Uterus (tissue), 4 donors: ENCODE results near the gene DLG1. TPM values are rescaled to one million over a fixed set of nuclear protein-coding genes. Genes with fewer than 3 reads are reported as not detected.
"Not testable (repeated sequence)": the region's sequence is repeated elsewhere in the genome, so short reads cannot be mapped to it uniquely, and the experiment has no call there.

Experiments used
- DNase-seq, 2 donors: peaks; one replicate each; pipeline ENCODE4 v3.0.0-alpha.2; 2019 to 2020
- H3K27ac ChIP-seq, 2 donors: fragments of 200-600 bp; sonication (generic); 1 replicate in 1 of 2; 2 replicates in 1 of 2; pipeline ENCODE4 v1.5.1; 2016 to 2018
- H3K27me3 ChIP-seq, 2 donors: fragments of 200-600 bp; sonication (generic); one replicate each; pipeline ENCODE4 v1.5.1; 2018 to 2019; ENCODE audit warnings: control low read depth in 1 of 2
- H3K36me3 ChIP-seq, 2 donors: fragments of 200-600 bp; sonication (generic); one replicate each; pipeline ENCODE4 v1.5.1; 2019; ENCODE audit warnings: control low read depth in 1 of 2
- H3K4me1 ChIP-seq, 2 donors: fragments of 200-600 bp; sonication (generic); one replicate each; pipeline ENCODE4 v1.5.1; 2018 to 2019; ENCODE audit warnings: control low read depth in 1 of 2
- H3K4me3 ChIP-seq, 2 donors: fragments of 200-600 bp; sonication (generic); 1 replicate in 1 of 2; 2 replicates in 1 of 2; pipeline ENCODE4 v1.5.1; 2018 to 2019; ENCODE audit warnings: mild to moderate bottlenecking in 1 of 2
- H3K9me3 ChIP-seq, 2 donors: fragments of 200-600 bp; sonication (generic); one replicate each; pipeline ENCODE4 v1.5.1; 2019; ENCODE audit warnings: control low read depth in 1 of 2
- POLR2A ChIP-seq, 2 donors: fragments of 450-650 bp; IDR thresholded peaks; one replicate each; pipeline ENCODE4 v1.6.1; 2016; ENCODE audit warnings: antibody characterized with exemption in 2 of 2, mild to moderate bottlenecking in 1 of 2, moderate library complexity in 1 of 2
- intact Hi-C: fragments of 100-400 bp; cut with DNase I; formaldehyde crosslinking; loops from one replicate; pipeline ENCODE4 v1.15.1; 2023; ENCODE audit warnings: low total_unique reads
- total RNA-seq, 4 donors: library from RNA; depleted of rRNA in 3 of 4; stranded (reverse); fragments of >200 nt in 3 of 4; gene quantifications; one replicate each; pipeline versions ENCODE4 v1.1.0 to v1.2.4, GENCODE V29; 2014 to 2023
- TF ChIP-seq, protein P1 (sequence below), 4 experiments: fragments of 200-600 bp in 2 of 4; fragments of 450-650 bp in 2 of 4; sonication (generic) in 2 of 4; IDR thresholded peaks; one replicate each; pipeline ENCODE4 v1.5.1; 2016 to 2019; ENCODE audit warnings: antibody characterized with exemption in 4 of 4, mild to moderate bottlenecking in 2 of 4, moderate library complexity in 1 of 4
- donor health status: DM: yes; HTN: yes; CAD: no.

The DLG1 gene
- total RNA-seq, 4 donors from 2014 or later: 24.1 to 139 (median 82.9) TPM

DNA sequence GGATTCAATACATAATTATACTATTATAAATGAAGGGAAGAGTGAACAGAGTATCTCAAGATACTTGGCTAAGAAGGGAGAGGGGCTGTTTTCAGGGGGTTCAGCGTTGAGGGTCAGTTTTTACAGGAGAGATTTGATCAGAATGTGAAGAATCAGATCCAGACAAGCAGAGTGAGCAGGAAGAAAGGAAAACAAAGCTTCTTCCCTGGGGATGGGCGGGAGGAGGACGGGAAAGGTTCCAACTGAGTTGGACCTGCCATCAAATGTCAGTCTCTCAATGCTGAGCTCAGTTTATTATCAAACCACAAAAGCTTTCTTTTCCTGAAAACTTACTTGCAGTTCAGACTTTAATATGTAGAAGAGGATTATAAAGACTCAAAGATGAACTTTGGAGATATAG lies 262.8 kb downstream of the DLG1 start:
- no peaks in the 10 kb centered on the region for H3K36me3 ChIP-seq
- H3K27me3 ChIP-seq: no peaks in the 10 kb centered on the region
- H3K4me1 ChIP-seq: peaks cover 0 to 6% of the 10 kb centered on the region in 2 donors
- TF ChIP-seq POLR2A (IDR thresholded peaks at IDR 0.05): no peak
- TF ChIP-seq, protein P1, sequence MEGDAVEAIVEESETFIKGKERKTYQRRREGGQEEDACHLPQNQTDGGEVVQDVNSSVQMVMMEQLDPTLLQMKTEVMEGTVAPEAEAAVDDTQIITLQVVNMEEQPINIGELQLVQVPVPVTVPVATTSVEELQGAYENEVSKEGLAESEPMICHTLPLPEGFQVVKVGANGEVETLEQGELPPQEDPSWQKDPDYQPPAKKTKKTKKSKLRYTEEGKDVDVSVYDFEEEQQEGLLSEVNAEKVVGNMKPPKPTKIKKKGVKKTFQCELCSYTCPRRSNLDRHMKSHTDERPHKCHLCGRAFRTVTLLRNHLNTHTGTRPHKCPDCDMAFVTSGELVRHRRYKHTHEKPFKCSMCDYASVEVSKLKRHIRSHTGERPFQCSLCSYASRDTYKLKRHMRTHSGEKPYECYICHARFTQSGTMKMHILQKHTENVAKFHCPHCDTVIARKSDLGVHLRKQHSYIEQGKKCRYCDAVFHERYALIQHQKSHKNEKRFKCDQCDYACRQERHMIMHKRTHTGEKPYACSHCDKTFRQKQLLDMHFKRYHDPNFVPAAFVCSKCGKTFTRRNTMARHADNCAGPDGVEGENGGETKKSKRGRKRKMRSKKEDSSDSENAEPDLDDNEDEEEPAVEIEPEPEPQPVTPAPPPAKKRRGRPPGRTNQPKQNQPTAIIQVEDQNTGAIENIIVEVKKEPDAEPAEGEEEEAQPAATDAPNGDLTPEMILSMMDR (IDR thresholded peaks at IDR 0.05): no peak
- intact Hi-C loops: no loop called here
- H3K27ac ChIP-seq: no peak overlapping the region
- DNase-seq: no peak
- H3K4me3 ChIP-seq: no peak overlapping the region
- no peaks in the 10 kb centered on the region for H3K9me3 ChIP-seq

GRCh38 chr3:197034778-197035177 lies 263.6 kb downstream of the DLG1 start:
- H3K36me3 ChIP-seq, H3K27ac ChIP-seq, H3K9me3 ChIP-seq, DNase-seq, H3K4me3 ChIP-seq, H3K4me1 ChIP-seq, H3K27me3 ChIP-seq, intact Hi-C loops: not testable (repeated sequence)

GRCh38 chr3:197033764-197034163 lies 264.6 kb downstream of the DLG1 start:
- DNase-seq, H3K36me3 ChIP-seq, H3K27ac ChIP-seq, H3K27me3 ChIP-seq, H3K9me3 ChIP-seq, intact Hi-C loops, H3K4me3 ChIP-seq, H3K4me1 ChIP-seq: not testable (repeated sequence)

DNA sequence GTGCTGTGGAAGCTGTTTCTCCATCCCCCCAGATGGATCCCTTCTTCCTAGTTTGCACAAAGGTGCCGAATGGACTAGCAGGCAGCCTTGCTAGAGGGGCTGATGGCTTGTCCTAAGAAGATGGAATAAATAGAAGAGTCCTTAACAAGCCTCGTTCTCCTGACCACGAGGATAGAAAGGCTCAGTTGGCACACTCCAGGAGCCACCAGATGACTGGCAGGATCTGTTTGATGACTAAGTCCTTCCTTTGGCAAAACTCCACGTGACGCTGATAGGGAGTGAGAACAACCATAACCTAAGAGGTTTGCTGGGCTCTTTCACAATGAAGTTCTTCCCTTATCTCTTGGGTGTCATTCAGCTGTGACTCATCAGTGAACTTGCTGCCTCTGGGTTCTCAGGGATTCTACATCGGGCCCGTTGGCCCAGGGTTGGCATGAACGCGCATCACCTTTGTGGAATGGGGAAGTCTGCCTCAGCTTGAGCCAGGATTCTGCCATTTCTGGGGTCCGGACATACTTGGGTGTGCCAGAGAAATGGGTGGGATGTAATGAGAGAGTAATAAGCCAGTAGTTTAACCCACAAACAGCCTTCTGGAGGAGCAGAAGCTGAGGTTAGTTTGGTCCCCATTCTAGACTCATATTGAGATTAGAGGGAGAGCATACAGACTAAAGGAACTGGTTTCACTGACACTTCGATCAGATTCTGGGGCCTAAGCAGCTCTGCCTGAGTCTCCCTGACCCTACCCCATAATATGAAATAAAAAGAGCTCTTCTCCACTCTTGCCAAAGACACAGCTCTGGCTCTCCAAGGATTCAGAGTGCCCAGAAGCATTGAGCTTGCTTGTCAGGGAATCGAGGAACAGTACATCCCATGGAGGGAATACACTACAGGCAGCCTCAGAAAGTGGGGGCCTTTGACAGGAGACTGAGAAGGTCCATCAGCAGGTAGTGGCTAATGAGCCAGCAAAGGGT lies 266.8 kb downstream of the DLG1 start:
- Histone ChIP-seq H3K27ac (peak overlapping the region; percentile 81 to 90), H3K27me3 (no peaks in the 10 kb centered on the region), H3K4me3 (no peak overlapping the region), H3K9me3 (no peaks in the 10 kb centered on the region), H3K4me1 (peaks cover 0 to 6% of the 10 kb centered on the region in 2 donors), H3K36me3 (no peaks in the 10 kb centered on the region)
- DNase-seq: peak; percentile 86 to 97
- TF ChIP-seq, protein P1 (IDR thresholded peaks at IDR 0.05): no peak
- TF ChIP-seq POLR2A (IDR thresholded peaks at IDR 0.05): no peak
- intact Hi-C loops: no loop called here

DNA sequence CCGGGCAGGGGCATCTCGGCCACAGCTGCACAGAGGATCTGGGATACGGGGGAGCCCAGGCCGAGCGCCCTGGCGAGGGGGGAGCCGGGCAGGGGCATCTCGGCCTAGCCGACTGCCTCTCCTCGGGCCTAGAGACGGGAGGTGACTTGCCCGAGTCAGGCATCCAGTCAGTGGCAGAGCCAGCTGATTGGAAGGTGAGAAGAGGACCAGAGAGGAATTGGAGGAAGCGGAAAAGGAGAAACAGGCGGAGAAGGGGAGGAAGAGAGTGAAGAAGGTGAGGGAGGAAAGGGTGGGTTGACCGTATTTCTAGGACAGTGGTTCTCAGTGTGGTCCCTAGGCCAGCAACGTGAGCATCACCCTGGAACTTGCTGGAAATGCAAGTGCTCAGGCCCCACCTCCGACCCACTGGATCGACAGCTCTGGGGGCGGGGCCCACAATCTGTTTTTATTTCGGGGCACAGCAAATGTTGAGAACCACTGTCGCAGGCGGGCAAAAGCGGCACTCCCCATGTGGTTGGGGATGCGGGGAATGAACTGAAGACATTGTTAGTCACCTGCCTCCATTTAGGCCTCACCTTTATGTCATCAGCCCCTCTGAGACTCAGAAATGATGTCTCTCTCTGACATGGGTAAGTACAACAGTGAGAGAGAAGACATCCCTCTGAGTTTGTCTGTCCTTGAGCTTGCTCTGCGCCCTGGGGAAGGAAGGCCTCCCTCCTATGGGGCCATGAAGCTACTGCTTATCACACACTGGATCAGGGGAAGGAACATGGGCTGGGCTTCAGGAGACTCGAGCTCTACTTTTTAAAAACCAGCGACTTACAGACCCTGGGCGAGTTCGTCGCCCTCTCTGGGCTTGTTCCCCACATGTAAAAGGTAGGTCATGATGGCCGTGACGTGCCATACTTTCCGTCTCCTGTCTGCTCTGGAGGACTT lies 267.8 kb downstream of the DLG1 start:
- H3K4me1 ChIP-seq: peaks cover 0 to 6% of the 10 kb centered on the region in 2 donors
- no peak overlapping the region for H3K4me3 ChIP-seq
- intact Hi-C loops: no loop called here
- no peak for DNase-seq
- TF ChIP-seq, protein P1 (IDR thresholded peaks at IDR 0.05): no peak
- TF ChIP-seq POLR2A (IDR thresholded peaks at IDR 0.05): no peak
- H3K36me3 ChIP-seq: no peaks in the 10 kb centered on the region
- H3K27me3 ChIP-seq: no peaks in the 10 kb centered on the region
- H3K27ac ChIP-seq: peak overlapping the region; percentile 81 to 90
- H3K9me3 ChIP-seq: no peaks in the 10 kb centered on the region
